Transverse colon (tissue), 3 donors: ENCODE data around the gene PUSL1.

Experiments used
- CTCF ChIP-seq, 5 experiments: fragments of 200-600 bp in 3 of 5; fragments of 450-650 bp in 2 of 5; sonication (generic) in 3 of 5; IDR thresholded peaks; 1 replicate in 2 of 5; 2 replicates in 3 of 5; pipeline ENCODE4 v1.5.1; 2016 to 2017; ENCODE audit warnings: antibody characterized with exemption in 5 of 5, inconsistent platforms in 3 of 5, mild to moderate bottlenecking in 2 of 5, moderate library complexity in 1 of 5
- POLR2A ChIP-seq: fragments of 450-650 bp; IDR thresholded peaks from one replicate; pipeline ENCODE4 v1.6.1; 2016; ENCODE audit warnings: antibody characterized with exemption, mild to moderate bottlenecking, moderate library complexity

DNA sequence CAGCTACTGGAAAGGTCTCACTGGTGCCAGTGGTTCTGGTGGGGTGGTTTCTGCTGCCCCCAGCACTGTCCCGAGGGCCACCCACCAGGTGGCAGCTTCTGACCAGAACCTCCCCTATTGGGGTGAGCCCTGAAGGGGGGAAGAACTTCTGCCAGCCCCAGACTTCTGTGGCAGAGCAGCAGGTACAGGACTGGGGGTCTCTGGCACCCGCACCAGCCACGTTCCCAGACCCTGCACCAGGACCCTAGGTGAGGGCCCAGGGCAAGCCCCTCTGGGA lies 1.6 kb downstream of the PUSL1 start:
- TF ChIP-seq POLR2A (no peak), CTCF (IDR thresholded peaks at IDR 0.05) (no peak)
